NCI-H774 (cell line): ENCODE measurements around the gene CXCL5.
"Not testable (repeated sequence)": the region's sequence is repeated elsewhere in the genome, so short reads cannot be mapped to it uniquely, and the experiment has no call there.

Experiments
- DNase-seq: peaks from one replicate; lab custom pipeline; 2025; lab: John Stamatoyannopoulos, UW

CXCL5 gene

GRCh38 chr4:74015126-74015780 is 16.8 kb upstream of the CXCL5 start:
- no peak for DNase-seq

GRCh38 chr4:74014332-74014731 is 15.9 kb upstream of the CXCL5 start:
- no peak for DNase-seq

- DNase-seq, result no peak
Observed at GRCh38 chr4:74013264-74013663, 14.8 kb upstream of the CXCL5 start.

GRCh38 chr4:74012130-74012529 is 13.7 kb upstream of the CXCL5 start:
- DNase-seq, result no peak

- DNase-seq, result no peak
Observed at GRCh38 chr4:74009307-74009706, 10.8 kb upstream of the CXCL5 start.

GRCh38 chr4:74006009-74006476 is 7.6 kb upstream of the CXCL5 start:
- no peak for DNase-seq

GRCh38 chr4:74005528-74005927 is 7.1 kb upstream of the CXCL5 start:
- DNase-seq, result no peak

GRCh38 chr4:74004668-74005067 is 6.2 kb upstream of the CXCL5 start:
- DNase-seq, result no peak

- no peak for DNase-seq
Observed at GRCh38 chr4:74000301-74000700, 1.8 kb upstream of the CXCL5 start.

- DNase-seq, result no peak
Observed at GRCh38 chr4:73992050-73992449, 6.4 kb downstream of the CXCL5 start.

GRCh38 chr4:73991742-73992000 is 6.8 kb downstream of the CXCL5 start:
- DNase-seq, result no peak

- no peak for DNase-seq
Observed at GRCh38 chr4:73990988-73991741, 7.3 kb downstream of the CXCL5 start.

GRCh38 chr4:73989928-73990327 is 8.5 kb downstream of the CXCL5 start:
- DNase-seq, result no peak

GRCh38 chr4:73989031-73989430 is 9.4 kb downstream of the CXCL5 start:
- no peak for DNase-seq

- no peak for DNase-seq
Observed at GRCh38 chr4:73988061-73988460, 10.4 kb downstream of the CXCL5 start, which contains the start of gene PPBP. Gene PPBP, minus strand, starts transcription at chr4:73988190. Its CDS starts 87 bp downstream, at chr4:73988103.

GRCh38 chr4:73985528-73985852 is 13.0 kb downstream of the CXCL5 start:
- DNase-seq, result no peak

- DNase-seq, result no peak
Observed at GRCh38 chr4:73984736-73985527, 13.5 kb downstream of the CXCL5 start.

GRCh38 chr4:73981175-73981574 is 17.3 kb downstream of the CXCL5 start:
- DNase-seq, result not testable (repeated sequence)

- no peak for DNase-seq
Observed at GRCh38 chr4:73979407-73979957, 19.0 kb downstream of the CXCL5 start.

- DNase-seq, result no peak
Observed at GRCh38 chr4:73978886-73979285, 19.6 kb downstream of the CXCL5 start.

- DNase-seq, result no peak
Observed at GRCh38 chr4:73976716-73977115, 21.8 kb downstream of the CXCL5 start.

GRCh38 chr4:73976217-73976616 is 22.3 kb downstream of the CXCL5 start:
- DNase-seq, result no peak

- no peak for DNase-seq
Observed at GRCh38 chr4:73974352-73974751, 24.1 kb downstream of the CXCL5 start.
